Measurements from ENCODE around the gene TEC.

DNA sequence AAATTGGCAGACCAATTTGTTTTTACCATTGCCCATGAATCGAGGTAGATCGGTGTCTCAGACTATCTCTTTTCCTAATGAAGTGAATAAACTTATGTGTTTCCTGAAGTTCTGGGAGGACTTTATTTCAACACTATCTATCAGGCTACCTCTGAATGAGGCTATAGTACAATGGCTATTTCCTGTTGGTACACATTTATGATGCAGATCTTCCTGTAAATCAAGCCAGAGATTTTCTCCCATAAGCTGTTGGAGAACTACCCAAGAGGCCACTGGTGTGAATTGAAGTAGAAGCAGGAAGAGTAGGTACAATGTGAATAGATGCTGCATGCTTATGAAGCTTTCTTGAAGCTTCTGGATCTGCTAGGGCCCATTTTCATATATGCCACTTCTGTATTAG, 151.6 kb downstream of the TEC start:
- TF ChIP-seq CTCF (IDR thresholded peaks at IDR 0.05; ENCODE audit: control extremely low read depth in 1 of 3, insufficient read depth in 1 of 3, low read depth in 1 of 3, low read length in 3 of 3) (no peak), GABPA (IDR thresholded peaks at IDR 0.05; ENCODE audit: borderline replicate concordance, insufficient read depth, low read length) (no peak), HDAC2 (IDR thresholded peaks at IDR 0.05; ENCODE audit: borderline replicate concordance in 1 of 2, low read depth in 2 of 2, low read length in 2 of 2) (no peak), EP300 (IDR thresholded peaks at IDR 0.05; ENCODE audit: borderline replicate concordance in 1 of 2, low read depth in 2 of 2, low read length in 2 of 2) (no peak), POLR2A (IDR thresholded peaks at IDR 0.05; ENCODE audit: control extremely low read depth in 1 of 2, low read depth in 2 of 2, low read length in 2 of 2) (no peak)

All from H1 (cell line).